KG1 (cell line): ENCODE measurements around the gene USE1.
"Not testable (repeated sequence)": the region's sequence is repeated elsewhere in the genome, so short reads cannot be mapped to it uniquely, and the experiment has no call there.

Experiments
- DNase-seq: peaks from one replicate; lab custom pipeline; 2025; lab: John Stamatoyannopoulos, UW

USE1 gene, protein sequence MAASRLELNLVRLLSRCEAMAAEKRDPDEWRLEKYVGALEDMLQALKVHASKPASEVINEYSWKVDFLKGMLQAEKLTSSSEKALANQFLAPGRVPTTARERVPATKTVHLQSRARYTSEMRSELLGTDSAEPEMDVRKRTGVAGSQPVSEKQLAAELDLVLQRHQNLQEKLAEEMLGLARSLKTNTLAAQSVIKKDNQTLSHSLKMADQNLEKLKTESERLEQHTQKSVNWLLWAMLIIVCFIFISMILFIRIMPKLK

DNA sequence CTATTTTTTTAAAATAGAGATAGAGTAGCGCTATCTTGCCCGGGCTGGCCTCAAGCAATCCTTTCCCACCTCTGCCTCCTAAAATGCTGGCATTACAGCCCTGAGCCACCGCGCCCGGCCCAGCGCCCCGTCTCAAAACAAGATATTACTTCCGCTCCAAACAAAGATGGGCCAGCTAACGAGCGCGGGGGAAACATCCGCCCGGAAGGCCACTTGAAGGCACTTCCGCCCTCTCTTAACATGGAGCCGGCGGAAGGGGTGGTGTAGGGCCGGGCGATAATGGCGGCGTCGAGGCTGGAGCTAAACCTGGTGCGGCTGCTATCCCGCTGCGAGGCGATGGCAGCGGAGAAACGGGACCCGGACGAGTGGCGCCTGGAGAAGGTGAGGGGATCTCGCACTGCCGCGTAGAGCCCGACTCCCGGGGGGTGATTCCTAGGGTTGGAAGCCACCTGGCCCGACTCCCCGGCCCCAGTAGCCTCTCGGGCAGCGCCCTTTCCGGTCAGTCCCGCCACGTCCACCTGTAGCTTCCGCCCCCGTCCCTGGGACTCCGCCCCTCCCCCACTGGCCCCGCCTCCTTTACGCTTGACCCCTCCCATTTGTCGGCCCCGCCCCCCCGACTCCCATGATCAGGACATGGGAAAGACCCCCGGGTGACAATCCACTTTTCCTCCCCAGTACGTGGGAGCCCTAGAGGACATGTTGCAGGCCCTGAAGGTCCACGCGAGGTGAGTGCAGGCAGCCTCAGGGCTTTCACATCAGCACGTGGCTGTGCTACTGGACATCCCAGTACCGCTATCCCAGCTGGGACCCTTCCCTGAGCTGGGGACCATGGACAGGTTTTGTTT, at the start of gene USE1:
Gene USE1, plus strand, starts transcription at position 231 of the 845 bp plus-strand sequence. Its CDS starts 49 bp downstream, at position 280.
- DNase-seq: peak; percentile 62

DNA sequence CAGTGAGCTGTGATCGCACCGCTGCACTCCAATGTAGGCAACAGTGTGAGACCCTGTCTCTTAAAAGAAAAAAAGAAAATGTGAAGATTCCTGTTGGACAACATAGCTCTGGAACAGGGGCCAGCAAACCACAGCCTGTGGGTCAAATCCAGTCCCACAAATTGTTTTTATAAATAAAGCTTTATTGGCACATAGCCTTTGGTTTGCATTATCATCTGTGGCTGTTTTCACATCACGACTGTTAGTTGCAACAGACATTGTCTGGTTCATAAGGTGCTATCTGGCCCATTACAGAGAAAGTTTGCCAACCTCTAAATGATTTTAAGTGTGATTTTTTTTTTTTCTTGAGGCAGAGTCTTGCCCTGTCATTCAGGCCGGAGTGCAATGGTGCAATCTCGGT, 49.4 kb upstream of the USE1 start:
- no peak for DNase-seq

DNA sequence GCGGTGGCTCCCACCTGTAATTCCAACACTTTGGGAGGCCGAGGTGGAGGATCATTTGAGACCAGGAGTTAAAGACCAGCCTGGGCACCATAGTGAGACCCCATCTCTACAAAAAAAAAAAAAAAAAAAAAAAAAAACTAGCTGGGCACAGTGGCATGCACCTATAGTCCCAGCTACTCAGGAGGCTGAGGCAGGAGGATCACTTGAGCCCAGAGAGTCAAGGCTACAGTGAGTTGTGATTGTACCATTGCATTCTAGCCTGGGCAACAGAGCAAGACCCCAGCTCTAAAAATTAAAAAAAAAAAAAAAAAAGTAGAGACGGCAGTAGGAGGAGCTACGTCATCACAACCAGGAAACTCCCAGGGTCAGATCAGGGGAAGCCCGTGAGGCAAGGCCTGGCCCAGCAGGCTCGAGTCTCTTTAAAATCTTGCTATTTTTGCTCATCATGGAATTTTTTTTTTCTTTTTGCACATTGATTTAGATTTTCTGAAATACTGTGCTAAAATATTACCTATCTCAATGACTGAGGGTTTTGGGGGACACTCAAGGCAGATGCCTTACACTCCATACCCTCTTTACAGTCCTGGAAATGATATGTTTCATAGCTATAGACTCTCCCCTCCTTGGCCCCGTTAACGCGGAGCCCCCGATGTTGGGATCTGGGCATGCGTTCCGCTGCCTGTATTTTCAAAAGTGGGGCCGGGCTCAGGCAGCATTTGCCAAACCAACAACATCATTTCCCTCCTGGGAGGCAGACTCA, 44.4 kb upstream of the USE1 start:
- DNase-seq: no peak

DNA sequence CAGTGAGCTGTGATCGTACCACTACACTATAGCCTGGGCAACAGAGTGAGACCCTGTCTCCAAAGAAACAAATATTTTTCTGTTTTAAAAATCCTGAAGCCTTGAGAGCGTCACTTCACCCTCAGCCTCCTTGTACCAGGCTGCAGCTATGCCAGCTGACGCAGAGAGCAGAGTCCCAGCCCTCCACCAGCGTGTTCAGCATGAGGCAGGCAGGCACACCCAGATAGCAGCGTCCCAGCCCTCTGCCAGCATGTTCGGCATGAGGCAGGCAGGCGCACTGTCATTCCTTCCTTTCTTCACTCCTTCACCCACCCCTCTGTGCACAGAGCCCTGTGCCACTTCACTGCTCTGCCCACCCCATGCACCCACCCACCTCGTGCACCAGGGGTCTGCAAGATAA, 43.3 kb upstream of the USE1 start:
- DNase-seq: no peak

DNA sequence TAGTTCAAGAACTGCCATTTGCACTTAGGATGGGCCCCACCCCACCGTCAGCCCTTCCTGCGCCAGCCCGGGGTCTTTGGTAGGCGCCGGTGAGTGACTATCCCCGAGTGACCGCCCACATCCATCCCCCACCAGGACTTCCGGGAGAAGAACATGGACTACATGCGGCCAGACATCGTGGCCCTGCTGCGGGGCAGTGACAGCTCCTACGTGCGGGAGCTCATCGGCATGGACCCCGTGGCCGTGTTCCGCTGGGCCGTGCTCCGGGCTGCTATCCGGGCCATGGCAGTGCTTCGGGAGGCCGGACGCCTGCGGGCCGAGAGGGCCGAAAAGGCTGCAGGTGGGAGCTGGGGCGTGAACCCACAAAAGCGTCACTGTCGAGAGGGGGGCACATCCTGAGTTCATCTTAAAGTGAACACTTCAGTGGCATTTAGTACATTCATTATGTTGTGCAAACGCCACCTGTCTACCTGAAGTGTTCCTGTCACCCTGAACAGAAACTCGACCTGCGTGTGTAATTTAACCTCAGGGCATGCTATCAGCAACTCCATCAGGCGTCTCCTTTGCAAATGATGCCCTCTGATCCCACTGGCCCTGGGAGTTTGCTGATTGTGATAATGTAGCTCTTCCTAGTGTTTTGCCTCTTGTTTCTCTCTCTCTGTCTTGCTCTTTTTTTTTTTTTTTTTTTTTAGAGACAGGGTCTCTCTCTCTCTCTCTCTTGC, 42.4 kb upstream of the USE1 start:
- DNase-seq: no peak

DNA sequence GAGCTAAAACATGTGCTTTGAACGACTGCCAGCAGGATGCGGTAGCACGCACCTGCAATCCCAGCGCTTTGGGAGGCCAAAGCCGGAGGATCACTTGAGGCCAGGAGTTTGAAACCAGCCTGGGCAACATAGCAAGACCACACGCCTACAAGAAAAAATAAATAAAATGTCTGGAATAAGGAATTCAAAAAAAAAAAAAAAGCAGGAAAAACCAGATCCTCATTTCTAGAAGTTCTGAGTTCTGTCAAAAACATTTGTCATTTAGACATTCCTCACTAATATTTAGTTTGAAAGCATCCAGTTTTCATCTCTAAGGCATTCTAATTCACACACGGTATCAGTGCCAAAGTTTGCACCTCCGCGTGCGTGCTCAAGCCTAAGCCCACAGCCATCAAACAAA, 36.9 kb upstream of the USE1 start:
- DNase-seq: no peak

DNA sequence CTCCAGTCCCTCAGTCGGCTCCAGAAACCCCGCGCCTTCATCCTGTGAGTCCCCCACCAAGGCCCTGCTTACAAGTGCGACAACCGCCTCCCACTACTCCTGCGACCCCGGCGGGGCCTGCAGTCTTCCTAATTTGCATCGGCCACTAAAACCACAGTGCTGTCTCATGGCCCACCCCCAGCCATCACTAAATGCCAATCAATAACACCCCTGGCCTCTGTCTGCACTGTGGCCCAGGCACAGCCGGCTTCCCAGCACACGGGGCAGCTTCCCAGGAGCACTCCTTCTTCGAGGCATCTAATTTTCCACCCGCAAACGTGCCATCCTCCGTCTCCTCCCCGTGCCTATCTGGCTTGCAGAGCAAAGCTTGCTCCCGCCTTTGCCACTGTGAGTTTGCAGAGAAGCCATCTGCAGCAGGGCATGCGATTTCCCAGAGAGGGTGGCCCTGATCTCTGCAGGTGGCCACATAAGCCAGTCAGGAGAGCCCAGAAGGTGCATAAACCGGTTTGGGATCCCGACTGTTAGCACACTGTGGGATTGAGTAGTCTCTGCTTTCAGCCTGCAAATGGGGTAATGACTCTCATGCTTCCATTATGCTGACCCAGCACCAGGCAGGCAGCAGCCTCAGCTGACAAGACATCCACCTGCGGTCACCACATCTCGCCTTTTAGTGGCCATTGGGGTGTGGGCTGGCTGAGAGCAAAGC, 34.0 kb upstream of the USE1 start:
- no peak for DNase-seq

DNA sequence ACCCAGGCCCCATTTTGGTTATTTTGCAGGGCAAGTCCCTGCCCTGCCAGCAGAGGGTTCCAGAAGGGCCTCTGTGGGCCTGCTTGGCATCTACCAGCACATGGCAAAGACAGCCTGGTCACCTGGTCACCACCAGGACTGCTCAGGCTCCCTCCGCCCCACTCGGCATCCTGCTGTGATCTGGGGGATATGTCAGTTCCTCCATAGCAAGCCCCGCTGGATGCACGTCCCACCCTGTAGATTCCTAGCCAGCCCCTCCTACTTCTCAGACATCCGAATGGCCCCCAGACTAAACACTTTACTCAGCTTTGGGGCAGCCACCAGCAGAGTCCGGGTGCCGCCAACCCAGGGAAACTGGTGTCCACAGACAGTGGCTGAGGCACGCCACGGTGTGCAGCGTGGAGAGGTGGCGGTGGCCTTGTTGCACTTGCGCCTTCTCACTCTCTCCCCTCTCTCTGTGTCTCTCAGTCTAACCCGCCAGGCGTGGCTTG, 31.8 kb upstream of the USE1 start:
- peak; percentile 62 for DNase-seq

DNA sequence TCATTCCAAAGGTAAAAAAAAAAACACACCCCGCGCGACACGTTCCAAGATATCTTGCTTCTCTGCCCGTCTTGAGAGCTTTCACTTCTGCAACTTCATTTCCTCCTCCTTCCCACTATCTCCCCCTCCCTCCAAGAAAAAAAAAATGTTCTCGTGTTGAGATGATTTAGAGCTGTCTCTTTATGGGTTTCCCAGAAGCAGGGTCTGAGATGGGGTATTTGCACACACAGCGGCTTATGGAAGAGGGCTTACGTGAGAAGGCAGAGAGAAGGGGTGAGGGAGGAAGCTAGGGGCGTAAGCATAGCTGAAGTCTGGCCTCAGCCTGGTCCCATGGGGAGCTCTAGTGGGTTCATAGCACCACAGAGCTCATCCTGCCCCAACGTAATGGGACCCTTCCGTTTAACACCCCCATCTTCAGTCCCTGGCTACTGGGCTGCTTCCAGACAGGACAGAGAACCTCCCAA, 31.3 kb upstream of the USE1 start:
- peak; percentile 62 for DNase-seq

DNA sequence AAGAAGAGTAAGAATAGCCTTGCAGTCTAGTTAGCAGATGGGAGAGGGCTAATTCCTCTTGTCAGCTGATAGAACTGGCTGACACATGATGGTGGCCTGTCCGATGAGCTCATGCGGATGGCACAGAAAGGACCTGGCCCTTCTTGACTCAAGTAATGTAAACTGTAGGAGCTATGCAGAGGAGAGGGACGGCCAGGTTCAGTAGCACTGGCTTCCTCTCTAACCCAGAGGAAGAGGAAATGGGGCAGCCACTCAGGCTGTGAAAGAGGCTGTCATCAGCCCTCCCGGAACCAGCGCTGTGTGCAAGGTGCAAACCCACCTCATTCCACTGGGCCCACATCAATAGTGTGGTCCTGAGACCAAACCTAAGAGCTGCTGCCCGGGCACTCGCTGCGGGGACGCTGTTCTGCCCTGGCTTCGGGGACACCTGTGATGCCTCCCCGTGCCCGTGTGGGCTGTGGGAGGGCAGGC, 30.8 kb upstream of the USE1 start:
- peak; percentile 55 for DNase-seq

DNA sequence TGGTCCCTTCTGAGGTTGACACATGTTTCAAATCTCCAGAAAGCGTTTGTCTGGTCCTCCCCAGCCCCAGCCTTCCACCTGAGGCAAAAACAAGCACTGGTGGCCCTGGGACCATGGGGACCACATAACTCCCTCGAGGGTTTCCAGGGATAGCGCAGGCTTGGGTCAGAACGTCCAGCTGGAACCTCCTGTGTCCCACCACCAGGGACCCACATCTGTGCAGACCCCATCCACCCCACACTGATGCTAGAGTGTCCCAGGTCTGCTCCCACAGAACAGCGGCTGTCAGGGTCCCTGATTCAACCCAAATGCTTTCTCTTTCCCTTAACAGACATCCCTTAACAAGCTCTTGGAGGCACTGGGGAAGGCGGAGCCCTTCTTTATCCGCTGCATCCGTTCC, 29.6 kb upstream of the USE1 start:
- no peak for DNase-seq

DNA sequence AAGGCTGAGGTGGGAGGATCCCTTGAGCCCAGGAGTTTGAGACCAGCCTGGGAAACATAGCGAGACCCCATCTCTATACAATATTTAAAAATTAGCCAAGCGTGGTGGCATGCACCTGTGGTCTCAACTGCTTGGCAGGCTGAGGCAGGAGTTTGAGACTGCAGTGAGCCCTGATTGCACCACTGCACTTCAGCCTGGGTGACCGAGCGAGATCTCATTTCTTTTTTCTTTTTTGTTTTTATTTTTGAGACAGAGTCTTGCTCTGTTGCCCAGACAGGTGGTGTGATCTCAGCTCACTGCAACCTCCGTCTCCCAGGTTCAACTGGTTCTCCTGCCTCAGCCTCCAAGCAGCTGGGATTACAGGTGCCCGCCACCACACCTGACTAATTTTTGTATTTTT, 23.4 kb upstream of the USE1 start:
- not testable (repeated sequence) for DNase-seq

DNA sequence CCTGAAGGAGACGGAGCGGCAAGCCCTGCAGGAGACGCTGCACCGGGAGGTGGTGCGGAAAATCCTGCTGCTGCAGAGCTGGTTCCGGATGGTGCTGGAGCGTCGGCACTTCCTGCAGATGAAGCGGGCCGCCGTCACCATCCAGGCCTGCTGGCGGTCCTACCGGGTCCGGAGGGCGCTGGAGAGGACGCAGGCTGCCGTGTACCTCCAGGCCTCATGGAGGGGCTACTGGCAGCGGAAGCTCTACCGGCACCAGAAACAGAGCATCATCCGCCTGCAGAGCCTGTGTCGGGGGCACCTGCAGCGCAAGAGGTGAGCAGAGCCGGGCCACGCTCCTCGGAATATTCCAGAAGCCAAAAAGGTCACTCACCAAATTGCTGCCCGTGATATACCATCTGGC, 22.4 kb upstream of the USE1 start:
- DNase-seq: no peak

DNA sequence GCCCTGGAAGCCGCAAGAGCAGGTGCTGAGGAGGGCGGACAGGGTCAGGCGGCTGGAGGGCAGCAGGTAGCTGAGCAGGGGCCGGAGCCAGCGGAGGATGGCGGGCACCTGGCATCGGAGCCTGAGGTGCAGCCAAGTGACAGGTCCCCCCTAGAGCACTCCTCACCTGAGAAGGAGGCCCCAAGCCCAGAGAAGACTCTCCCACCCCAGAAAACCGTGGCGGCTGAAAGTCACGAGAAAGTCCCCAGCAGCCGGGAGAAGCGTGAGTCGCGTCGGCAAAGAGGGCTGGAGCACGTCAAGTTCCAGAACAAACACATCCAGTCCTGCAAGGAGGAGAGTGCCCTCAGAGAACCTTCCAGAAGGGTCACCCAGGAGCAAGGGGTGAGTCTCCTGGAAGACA, 20.5 kb upstream of the USE1 start:
- no peak for DNase-seq

DNA sequence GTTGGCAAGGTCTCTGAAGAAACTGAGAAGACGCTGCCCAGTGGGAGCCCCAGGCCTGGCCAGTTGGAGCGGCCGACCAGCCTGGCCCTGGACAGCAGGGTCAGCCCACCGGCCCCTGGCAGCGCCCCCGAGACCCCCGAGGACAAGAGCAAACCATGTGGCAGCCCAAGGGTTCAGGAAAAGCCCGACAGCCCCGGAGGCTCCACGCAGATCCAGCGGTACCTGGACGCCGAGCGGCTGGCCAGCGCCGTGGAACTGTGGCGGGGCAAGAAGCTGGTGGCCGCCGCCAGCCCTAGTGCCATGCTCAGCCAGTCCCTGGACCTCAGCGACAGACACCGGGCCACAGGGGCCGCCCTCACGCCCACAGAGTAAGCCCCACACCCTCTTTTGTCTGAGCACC, 20.1 kb upstream of the USE1 start:
- DNase-seq: no peak

DNA sequence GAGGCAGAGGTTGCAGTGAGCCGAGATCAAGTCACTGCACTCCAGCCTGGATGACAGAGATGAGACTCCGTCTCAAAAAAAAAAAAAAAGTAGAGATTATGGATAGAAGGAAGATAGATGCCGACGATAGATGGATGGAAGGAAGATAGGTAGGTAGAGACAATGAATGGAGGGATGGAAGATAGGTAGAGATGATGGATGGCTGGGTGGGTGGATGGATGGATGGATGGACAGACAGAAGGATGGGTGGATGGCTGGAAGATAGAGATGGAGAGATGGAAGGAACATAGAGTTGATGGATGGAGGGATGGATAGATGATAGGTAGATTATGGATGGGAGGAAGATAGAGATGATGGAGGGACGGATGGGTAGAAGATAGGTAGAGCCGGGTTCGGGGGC, 18.5 kb upstream of the USE1 start:
- no peak for DNase-seq

DNA sequence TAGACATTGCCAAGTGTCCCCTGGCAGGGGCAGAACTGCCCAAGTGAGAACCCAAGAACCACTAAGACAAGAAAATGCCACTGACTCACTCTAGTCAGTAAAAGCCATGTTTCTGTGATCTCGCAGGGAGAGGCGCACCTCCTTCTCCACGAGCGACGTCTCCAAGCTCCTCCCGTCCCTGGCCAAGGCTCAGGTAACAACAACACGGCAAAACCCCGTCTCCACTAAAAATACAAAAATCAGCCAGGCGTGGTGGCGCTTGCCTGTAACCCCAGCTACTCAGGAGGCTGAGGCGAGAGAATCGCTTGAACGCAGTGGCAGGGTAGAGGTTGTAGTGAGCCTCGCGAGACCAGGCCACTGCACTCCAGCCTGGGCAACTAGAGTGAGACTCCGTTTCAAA, 17.5 kb upstream of the USE1 start:
- no peak for DNase-seq

DNA sequence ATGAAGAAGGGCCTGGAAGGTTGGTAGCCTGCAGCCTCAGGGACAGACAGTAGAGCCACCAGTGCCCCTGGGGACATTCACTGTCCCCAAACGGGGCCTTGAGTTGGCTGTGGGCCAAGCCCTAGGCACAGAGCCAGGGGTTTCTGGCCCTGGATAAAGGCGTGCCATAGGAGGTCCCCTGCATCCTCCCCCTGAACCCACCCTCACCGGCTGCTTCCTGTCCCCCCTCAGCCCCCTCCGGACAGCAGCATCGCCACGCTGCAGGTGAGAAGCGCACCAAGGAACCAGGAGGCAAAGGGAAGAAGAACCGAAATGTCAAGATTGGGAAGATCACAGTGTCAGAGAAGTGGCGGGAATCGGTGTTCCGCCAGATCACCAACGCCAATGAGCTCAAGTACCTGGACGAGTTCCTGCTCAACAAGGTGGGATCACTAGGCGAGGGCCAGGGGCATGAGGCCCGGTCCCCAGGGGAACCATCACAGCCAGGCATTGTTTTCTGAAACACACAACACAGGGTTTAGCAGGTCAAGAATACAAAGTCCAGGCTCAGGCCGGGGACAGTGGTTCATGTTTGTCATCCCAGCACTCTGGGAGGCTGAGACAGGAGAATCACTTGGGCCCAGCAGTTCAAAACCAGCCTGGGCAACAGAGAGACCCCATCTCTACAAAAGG, 14.6 kb upstream of the USE1 start:
- DNase-seq: no peak

DNA sequence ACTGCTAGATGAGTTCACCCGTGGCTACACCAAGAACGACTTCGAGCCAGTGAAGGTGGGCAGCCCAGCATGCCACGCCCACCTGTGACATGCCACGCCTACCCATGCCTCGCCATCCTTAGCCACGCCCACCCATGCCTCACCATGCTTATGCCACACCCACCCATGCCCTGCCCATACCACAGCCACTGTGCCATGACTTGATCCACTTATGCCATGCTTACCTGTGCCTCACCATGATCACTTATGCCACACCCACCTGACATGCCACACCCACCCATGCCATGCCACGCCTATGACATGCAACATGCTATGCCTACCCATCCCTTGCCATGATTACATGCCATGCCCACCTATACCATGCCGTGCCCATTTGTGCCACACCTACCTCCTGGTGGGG, 12.9 kb upstream of the USE1 start:
- DNase-seq: no peak

DNA sequence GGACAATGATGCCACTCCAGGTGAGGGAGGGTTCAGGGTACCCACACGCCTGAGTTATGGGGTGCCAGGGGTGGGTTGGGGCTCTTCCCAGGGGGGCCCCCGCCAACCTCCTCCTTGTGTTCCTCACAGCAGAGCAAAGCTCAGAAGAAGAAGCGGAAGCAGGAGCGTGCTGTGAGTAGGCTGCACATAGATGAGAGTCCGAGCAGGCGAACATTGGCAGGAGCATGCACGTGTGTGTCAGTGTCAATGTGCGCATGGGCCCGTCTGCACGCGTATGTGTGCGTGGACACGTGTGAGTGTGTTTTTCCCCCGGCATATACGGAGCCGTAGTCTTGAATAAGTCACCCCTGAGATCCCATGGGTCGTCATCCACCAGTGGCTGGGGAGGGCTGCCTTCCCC, 12.4 kb upstream of the USE1 start:
- no peak for DNase-seq
